K562 (cell line): ENCODE results near the gene PRR36. TPM values are rescaled to one million over a fixed set of nuclear protein-coding genes. Genes with fewer than 3 reads are reported as not detected.
A peak's percentile ranks its signal among the peaks of the same experiment; 100 is the strongest.

Experiments used
- ATAC-seq: fragments of 200-7000 bp; cut with Tn5 transposase; 3 replicates; pipeline ENCODE4 v1.9.1; 2020; ENCODE audit warnings: moderate library complexity
- BruUV-seq: library from RNA; stranded (reverse); fragments of 400-500 nt; replicated peaks from 2 replicates; lab custom pipeline; 2021; lab: Mats Ljungman, UMichigan
- CTCF ChIA-PET: fragments of 300-600 bp; formaldehyde crosslinking; extraction: SDS; loops from one replicate; lab custom pipeline; 2021; ENCODE audit warnings: low intra/inter-chr PET ratio; lab: Yijun Ruan, JAX
- POLR2A ChIA-PET: fragments of 300-600, 350-650 bp; sonication (Branson Sonifier 250); formaldehyde crosslinking; extraction: SDS; loops from one replicate; lab custom pipeline; 2021; ENCODE audit warnings: antibody characterized with exemption, inconsistent platforms; lab: Yijun Ruan, JAX
- DNase-seq, 4 experiments: peaks; one replicate each; pipeline versions ENCODE4 v3.0.0 to v3.0.0-alpha.2; 2011 to 2018; ENCODE audit warnings: low spot score in 3 of 4, mixed read lengths in 3 of 4; ENCODE audit errors: extremely low read depth in 1 of 4
- FAIRE-seq: peaks from 2 replicates; lab custom pipeline; 2011; peaks lifted over from hg19 to GRCh38; lab: Jason Lieb, UNC
- H2AFZ ChIP-seq: 2 replicates; pipeline ENCODE4 v1.6.0; 2011; ENCODE audit warnings: low read depth, low read length, control low read depth, inconsistent platforms
- H3K27ac ChIP-seq: fragments of 200-600 bp; 3 replicates; pipeline ENCODE4 v1.8.0; 2011; ENCODE audit warnings: low read depth, mild to moderate bottlenecking, control low read depth, inconsistent platforms, low read length, moderate library complexity, mixed read lengths; ENCODE audit errors: extremely low read depth
- H3K27me3 ChIP-seq, 2 experiments: fragments of 300-600 bp in 1 of 2; 2 replicates in 1 of 2; 3 replicates in 1 of 2; pipeline versions ENCODE4 v1.6.0 to v1.8.0; 2011; ENCODE audit warnings: inconsistent platforms in 2 of 2, low read length in 2 of 2, mild to moderate bottlenecking in 1 of 2, mixed read lengths in 1 of 2, moderate library complexity in 1 of 2; ENCODE audit not compliant: control insufficient read depth in 2 of 2, insufficient read depth in 2 of 2
- H3K36me3 ChIP-seq: fragments of 300-600 bp; 3 replicates; pipeline ENCODE4 v1.8.0; 2011; ENCODE audit warnings: mild to moderate bottlenecking, low read length, inconsistent platforms; ENCODE audit not compliant: control insufficient read depth, insufficient read depth
- H3K4me1 ChIP-seq, 2 experiments: fragments of 200-600 bp in 1 of 2; replicated peaks in 1 of 2; 2 replicates in 1 of 2; 3 replicates in 1 of 2; pipeline versions ENCODE4 v1.5.1 to v1.8.0; 2011; ENCODE audit warnings: inconsistent platforms in 2 of 2, low read length in 2 of 2, mild to moderate bottlenecking in 1 of 2, mixed read lengths in 1 of 2, moderate library complexity in 1 of 2; ENCODE audit not compliant: control insufficient read depth in 2 of 2, insufficient read depth in 2 of 2
- H3K4me2 ChIP-seq: 2 replicates; pipeline ENCODE4 v1.6.1; 2011; ENCODE audit warnings: low read length, control low read depth, inconsistent platforms, mixed read lengths; ENCODE audit not compliant: insufficient read depth
- H3K4me3 ChIP-seq: fragments of 200-600 bp; sonication (generic), shearing (Covaris generic); 2 replicates; pipeline ENCODE4 v1.5.1; 2016; ENCODE audit warnings: control low read depth, inconsistent platforms
- H3K79me2 ChIP-seq: fragments of 200-600 bp; 3 replicates; pipeline ENCODE4 v1.8.0; 2011; ENCODE audit warnings: low read length, inconsistent platforms; ENCODE audit not compliant: control insufficient read depth, insufficient read depth
- H3K9ac ChIP-seq, 2 experiments: 2 replicates each; pipeline versions ENCODE4 v1.6.0 to v1.6.1; 2011; ENCODE audit warnings: low read depth in 2 of 2, low read length in 2 of 2, control low read depth in 1 of 2, inconsistent platforms in 1 of 2, mild to moderate bottlenecking in 1 of 2, mixed read lengths in 1 of 2; ENCODE audit not compliant: insufficient read depth in 1 of 2
- H3K9me1 ChIP-seq: one replicate; pipeline ENCODE4 v1.6.0; 2011; ENCODE audit warnings: inconsistent platforms, mild to moderate bottlenecking, low read length, moderate library complexity; ENCODE audit not compliant: control insufficient read depth, insufficient read depth
- H3K9me3 ChIP-seq: replicated peaks from 2 replicates; pipeline ENCODE4 v1.5.1; 2011; ENCODE audit warnings: low read depth, low read length, inconsistent platforms; ENCODE audit not compliant: control insufficient read depth, insufficient read depth
- H4K20me1 ChIP-seq: replicated peaks from 2 replicates; pipeline ENCODE4 v1.6.1; 2011; ENCODE audit warnings: low read length, inconsistent platforms, mixed read lengths; ENCODE audit not compliant: control insufficient read depth, insufficient read depth
- FUS ChIP-seq: fragments of 200-400 bp; formaldehyde crosslinking; optimal IDR thresholded peaks from 2 replicates; pipeline ENCODE3; 2017; ENCODE audit warnings: low read depth, low read length
- LARP7 ChIP-seq: fragments of 450-650 bp; IDR thresholded peaks from 2 replicates; pipeline ENCODE4 v1.6.1; 2016
- MBD2 ChIP-seq: sonication (generic); IDR thresholded peaks from 2 replicates; pipeline ENCODE4 v1.6.1; 2016; ENCODE audit warnings: low read depth, borderline replicate concordance
- MCM2 ChIP-seq: fragments of 450-650 bp; IDR thresholded peaks from 2 replicates; pipeline ENCODE4 v1.6.1; 2017; ENCODE audit warnings: low read depth, mild to moderate bottlenecking
- RAD21 ChIP-seq, 2 experiments: fragments of 250-450 bp in 1 of 2; fragments of 450-650 bp in 1 of 2; sonication (Bioruptor Pico) in 1 of 2; formaldehyde crosslinking in 1 of 2; IDR thresholded peaks in 1 of 2; conservative IDR thresholded peaks in 1 of 2; 2 replicates each; pipeline versions ENCODE4 v1.4.0 to v1.8.0; 2020 to 2022; ENCODE audit warnings: mild to moderate bottlenecking in 2 of 2, moderate library complexity in 1 of 2
- SIX5 ChIP-seq, 2 experiments: IDR thresholded peaks; 2 replicates each; pipeline ENCODE4 v1.6.1; 2011; ENCODE audit warnings: low read length in 2 of 2, borderline replicate concordance in 1 of 2, low read depth in 1 of 2, mild to moderate bottlenecking in 1 of 2, moderate library complexity in 1 of 2; ENCODE audit not compliant: insufficient read depth in 1 of 2
- ZNF311 ChIP-seq: fragments of 250-450 bp; sonication (Bioruptor Pico); IDR thresholded peaks from 2 replicates; pipeline ENCODE4 v1.4.0; 2020; ENCODE audit warnings: mild to moderate bottlenecking, moderate library complexity
- WGBS: fragments of 100-300 bp; shearing (Covaris generic); methylation state at CpG from one replicate; pipeline ENCODE4 v1.1.6; 2016; ENCODE audit warnings: low coverage, mixed read lengths; ENCODE audit not compliant: insufficient coverage; ENCODE audit errors: missing lambda C conversion rate; 5-methylcytosine and 5-hydroxymethylcytosine counted together
- in situ Hi-C: fragments of 300-500 bp; cut with MboI; formaldehyde crosslinking; loops from 4 replicates; pipeline ENCODE4 v1.15.0; 2018; ENCODE audit warnings: inconsistent platforms, mixed read lengths
- intact Hi-C: fragments of 100-400 bp; cut with micrococcal nuclease; formaldehyde crosslinking; loops from 2 replicates; pipeline ENCODE4 v1.14.2; 2022
- polyA plus RNA-seq, 8 experiments: library from polyadenylated mRNA; depleted of rRNA in 4 of 8; stranded (reverse) in 5 of 8; unstranded in 3 of 8; fragments of >200 nt; fragmentation: Nextera tagmentation in 2 of 8; fragmentation: Illumina TruSeq in 1 of 8; extraction: Ambion mirVana in 2 of 8; extraction: Trizol in 1 of 8; gene quantifications; 2 replicates each; pipeline versions ENCODE4 v1.2.1 to v1.2.3, GENCODE V29; 2011 to 2014; ENCODE audit warnings: inconsistent platforms in 1 of 8, missing spikeins in 1 of 8
- total RNA-seq, 7 experiments: library from RNA; depleted of rRNA in 6 of 7; stranded (reverse); fragments of >200 nt in 6 of 7; fragmentation: Illumina TruSeq in 2 of 7; extraction: Trizol in 2 of 7; gene quantifications; 2 replicates each; pipeline versions ENCODE4 v1.2.1 to v1.2.3, GENCODE V29; 2011 to 2021; ENCODE audit warnings: low replicate concordance in 1 of 7
- TF ChIP-seq, protein P1 (sequence below): fragments of 450-650 bp; IDR thresholded peaks from 2 replicates; pipeline ENCODE4 v1.6.1; 2016; ENCODE audit warnings: mild to moderate bottlenecking, moderate library complexity

PRR36 gene
- total and polyA plus RNA-seq, 9 of the 15 experiments (the other 6 are each of a cell fraction or from before 2014, with no cell fraction given), result 0.05 to 0.42 (median 0.06) TPM; not detected in 6

DNA sequence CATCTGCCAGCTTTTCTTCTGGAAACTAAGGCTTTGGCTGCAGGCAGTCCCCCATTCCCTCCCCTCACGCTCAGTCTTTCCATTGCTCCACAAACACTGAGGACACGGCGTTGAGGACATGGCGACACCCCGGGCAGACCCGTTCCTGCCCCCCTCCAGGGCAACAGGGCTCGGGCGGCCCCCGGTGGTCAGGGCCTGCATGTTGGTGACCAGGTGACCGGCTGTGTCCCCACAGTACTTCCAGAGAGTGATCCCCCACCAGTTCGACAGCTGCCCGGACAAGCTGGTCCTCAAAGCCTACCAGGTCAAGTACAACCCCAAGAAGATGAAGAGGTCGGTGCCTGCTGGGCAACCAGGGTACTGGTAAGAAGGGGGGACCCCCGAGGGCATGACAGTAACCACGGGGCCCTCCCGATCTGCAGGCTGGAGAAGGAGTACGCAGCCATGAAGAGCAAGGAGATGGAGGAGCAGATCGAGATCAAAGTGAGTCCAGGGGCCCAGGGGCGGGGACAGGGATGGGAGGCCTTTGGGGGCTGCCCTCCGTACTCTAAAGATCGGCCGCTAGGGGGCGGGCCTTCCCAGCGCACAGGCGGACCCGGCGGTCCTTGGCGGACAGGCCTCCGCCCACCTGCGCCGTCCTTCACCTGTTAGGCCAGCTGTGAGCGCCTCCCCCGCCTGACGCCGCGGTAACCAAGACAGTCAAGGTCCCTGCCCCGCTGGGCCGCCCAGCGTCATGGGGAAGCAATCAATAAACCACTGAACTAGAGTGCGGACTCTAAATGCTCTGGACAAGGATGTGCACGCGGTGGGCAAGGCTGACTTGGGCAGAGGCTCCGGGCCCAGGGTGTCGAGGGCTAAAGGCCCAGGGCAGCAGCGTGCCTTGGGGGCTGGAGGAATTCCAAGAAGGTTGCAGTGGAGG, 21.1 kb downstream of the PRR36 start:
- Histone ChIP-seq H3K27me3 (peaks cover 15 to 37% of the 10 kb centered on the region in 2 experiments; a peak in 4 of 5 replicates), H4K20me1 (peaks cover 18% of the 10 kb centered on the region; the same call in 1 of the 2 replicates), H3K4me2 (peak overlapping the region; percentile 63), H2AFZ (peak overlapping the region; percentile 15), H3K9me1 (no peaks in the 10 kb centered on the region), H3K79me2 (no peaks in the 10 kb centered on the region), H3K4me1 (peaks cover 13 to 74% of the 10 kb centered on the region in 2 experiments), H3K4me3 (no peak overlapping the region), H3K9me3 (no peaks in the 10 kb centered on the region), H3K36me3 (no peaks in the 10 kb centered on the region), H3K27ac (no peak overlapping the region), H3K9ac (peak overlapping the region in 1 of 2 experiments; percentile 70; a peak in 2 of 4 replicates)
- ChIA-PET CTCF (interaction anchor here (0.7 to 1.2 kb wide), 8 partner anchors 16 to 400 kb away, joined by 3 to 5 read pairs (median 3); partner anchors contain the start of gene MAP2K7), POLR2A (interaction anchor here (0.6 kb wide), 1 partner anchor 16 kb away, joined by 3 read pairs; no protein-coding TSS in a partner anchor)
- DNase-seq (peak; percentile 91 to 97 (median 94)), ATAC-seq (peak; percentile 92), FAIRE-seq (peak; percentile 86)
- BruUV-seq, result no TSS peak
- in situ Hi-C loops (loop anchor here (5.0 kb wide), 1 partner anchor 69 kb away; the partner anchor contains the start of gene SNAPC2), intact Hi-C loops (loop anchor here (1.0 to 2.0 kb wide), 3 partner anchors 50 to 72 kb away; partner anchors contain the start of gene MAP2K7)
- 6% methylated on average over 42 of the region's 45 CpGs for WGBS
- TF ChIP-seq FUS (no peak), MBD2 (no peak), MCM2 (no peak), LARP7 (no peak), SIX5 (IDR thresholded peaks at IDR 0.05; ENCODE audit: borderline replicate concordance in 1 of 2, insufficient read depth in 1 of 2, low read depth in 1 of 2, low read length in 2 of 2) (no peak), ZNF311 (no peak), RAD21 (CRISPR knock-in tag; conservative IDR thresholded peaks at IDR 0.05 in 1 of 2, IDR thresholded peaks at IDR 0.05 in 1 of 2) (peak; percentile 68 to 85)
- TF ChIP-seq, protein P1, sequence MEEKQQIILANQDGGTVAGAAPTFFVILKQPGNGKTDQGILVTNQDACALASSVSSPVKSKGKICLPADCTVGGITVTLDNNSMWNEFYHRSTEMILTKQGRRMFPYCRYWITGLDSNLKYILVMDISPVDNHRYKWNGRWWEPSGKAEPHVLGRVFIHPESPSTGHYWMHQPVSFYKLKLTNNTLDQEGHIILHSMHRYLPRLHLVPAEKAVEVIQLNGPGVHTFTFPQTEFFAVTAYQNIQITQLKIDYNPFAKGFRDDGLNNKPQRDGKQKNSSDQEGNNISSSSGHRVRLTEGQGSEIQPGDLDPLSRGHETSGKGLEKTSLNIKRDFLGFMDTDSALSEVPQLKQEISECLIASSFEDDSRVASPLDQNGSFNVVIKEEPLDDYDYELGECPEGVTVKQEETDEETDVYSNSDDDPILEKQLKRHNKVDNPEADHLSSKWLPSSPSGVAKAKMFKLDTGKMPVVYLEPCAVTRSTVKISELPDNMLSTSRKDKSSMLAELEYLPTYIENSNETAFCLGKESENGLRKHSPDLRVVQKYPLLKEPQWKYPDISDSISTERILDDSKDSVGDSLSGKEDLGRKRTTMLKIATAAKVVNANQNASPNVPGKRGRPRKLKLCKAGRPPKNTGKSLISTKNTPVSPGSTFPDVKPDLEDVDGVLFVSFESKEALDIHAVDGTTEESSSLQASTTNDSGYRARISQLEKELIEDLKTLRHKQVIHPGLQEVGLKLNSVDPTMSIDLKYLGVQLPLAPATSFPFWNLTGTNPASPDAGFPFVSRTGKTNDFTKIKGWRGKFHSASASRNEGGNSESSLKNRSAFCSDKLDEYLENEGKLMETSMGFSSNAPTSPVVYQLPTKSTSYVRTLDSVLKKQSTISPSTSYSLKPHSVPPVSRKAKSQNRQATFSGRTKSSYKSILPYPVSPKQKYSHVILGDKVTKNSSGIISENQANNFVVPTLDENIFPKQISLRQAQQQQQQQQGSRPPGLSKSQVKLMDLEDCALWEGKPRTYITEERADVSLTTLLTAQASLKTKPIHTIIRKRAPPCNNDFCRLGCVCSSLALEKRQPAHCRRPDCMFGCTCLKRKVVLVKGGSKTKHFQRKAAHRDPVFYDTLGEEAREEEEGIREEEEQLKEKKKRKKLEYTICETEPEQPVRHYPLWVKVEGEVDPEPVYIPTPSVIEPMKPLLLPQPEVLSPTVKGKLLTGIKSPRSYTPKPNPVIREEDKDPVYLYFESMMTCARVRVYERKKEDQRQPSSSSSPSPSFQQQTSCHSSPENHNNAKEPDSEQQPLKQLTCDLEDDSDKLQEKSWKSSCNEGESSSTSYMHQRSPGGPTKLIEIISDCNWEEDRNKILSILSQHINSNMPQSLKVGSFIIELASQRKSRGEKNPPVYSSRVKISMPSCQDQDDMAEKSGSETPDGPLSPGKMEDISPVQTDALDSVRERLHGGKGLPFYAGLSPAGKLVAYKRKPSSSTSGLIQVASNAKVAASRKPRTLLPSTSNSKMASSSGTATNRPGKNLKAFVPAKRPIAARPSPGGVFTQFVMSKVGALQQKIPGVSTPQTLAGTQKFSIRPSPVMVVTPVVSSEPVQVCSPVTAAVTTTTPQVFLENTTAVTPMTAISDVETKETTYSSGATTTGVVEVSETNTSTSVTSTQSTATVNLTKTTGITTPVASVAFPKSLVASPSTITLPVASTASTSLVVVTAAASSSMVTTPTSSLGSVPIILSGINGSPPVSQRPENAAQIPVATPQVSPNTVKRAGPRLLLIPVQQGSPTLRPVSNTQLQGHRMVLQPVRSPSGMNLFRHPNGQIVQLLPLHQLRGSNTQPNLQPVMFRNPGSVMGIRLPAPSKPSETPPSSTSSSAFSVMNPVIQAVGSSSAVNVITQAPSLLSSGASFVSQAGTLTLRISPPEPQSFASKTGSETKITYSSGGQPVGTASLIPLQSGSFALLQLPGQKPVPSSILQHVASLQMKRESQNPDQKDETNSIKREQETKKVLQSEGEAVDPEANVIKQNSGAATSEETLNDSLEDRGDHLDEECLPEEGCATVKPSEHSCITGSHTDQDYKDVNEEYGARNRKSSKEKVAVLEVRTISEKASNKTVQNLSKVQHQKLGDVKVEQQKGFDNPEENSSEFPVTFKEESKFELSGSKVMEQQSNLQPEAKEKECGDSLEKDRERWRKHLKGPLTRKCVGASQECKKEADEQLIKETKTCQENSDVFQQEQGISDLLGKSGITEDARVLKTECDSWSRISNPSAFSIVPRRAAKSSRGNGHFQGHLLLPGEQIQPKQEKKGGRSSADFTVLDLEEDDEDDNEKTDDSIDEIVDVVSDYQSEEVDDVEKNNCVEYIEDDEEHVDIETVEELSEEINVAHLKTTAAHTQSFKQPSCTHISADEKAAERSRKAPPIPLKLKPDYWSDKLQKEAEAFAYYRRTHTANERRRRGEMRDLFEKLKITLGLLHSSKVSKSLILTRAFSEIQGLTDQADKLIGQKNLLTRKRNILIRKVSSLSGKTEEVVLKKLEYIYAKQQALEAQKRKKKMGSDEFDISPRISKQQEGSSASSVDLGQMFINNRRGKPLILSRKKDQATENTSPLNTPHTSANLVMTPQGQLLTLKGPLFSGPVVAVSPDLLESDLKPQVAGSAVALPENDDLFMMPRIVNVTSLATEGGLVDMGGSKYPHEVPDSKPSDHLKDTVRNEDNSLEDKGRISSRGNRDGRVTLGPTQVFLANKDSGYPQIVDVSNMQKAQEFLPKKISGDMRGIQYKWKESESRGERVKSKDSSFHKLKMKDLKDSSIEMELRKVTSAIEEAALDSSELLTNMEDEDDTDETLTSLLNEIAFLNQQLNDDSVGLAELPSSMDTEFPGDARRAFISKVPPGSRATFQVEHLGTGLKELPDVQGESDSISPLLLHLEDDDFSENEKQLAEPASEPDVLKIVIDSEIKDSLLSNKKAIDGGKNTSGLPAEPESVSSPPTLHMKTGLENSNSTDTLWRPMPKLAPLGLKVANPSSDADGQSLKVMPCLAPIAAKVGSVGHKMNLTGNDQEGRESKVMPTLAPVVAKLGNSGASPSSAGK, result no peak
